SK-N-SH treated with all-trans-retinoic acid at 6 μM for 48 hours (cell line): ENCODE results near the gene ZDHHC9.

Source experiments
- ATAC-seq: fragments of 200-7000 bp; cut with Tn5 transposase; 3 replicates; pipeline ENCODE4 v1.9.1; 2020; ENCODE audit warnings: mild to moderate bottlenecking, moderate library complexity
- ARNTL ChIP-seq: fragments of 450-650 bp; formaldehyde crosslinking; IDR thresholded peaks from 2 replicates; pipeline ENCODE4 v1.5.0; 2020; ENCODE audit warnings: low read depth, mild to moderate bottlenecking, moderate library complexity, borderline replicate concordance
- BACH2 ChIP-seq: fragments of 250-450 bp; sonication (Bioruptor Pico); IDR thresholded peaks from 2 replicates; pipeline ENCODE4 v1.9.0; 2021; ENCODE audit warnings: mild to moderate bottlenecking, borderline replicate concordance
- CSDC2 ChIP-seq: fragments of 250-450 bp; sonication (Bioruptor Pico); IDR thresholded peaks from 2 replicates; pipeline ENCODE4 v1.5.0; 2020; ENCODE audit warnings: mild to moderate bottlenecking, moderate library complexity
- CSRNP3 ChIP-seq: fragments of 250-450 bp; sonication (Bioruptor Pico); IDR thresholded peaks from 2 replicates; pipeline ENCODE4 v1.5.1; 2021; ENCODE audit warnings: mild to moderate bottlenecking, moderate library complexity
- ESRRG ChIP-seq: fragments of 250-450 bp; sonication (Bioruptor Pico); IDR thresholded peaks from 2 replicates; pipeline ENCODE4 v1.6.1; 2021; ENCODE audit warnings: mild to moderate bottlenecking
- GLIS3 ChIP-seq: fragments of 250-450 bp; sonication (Bioruptor Pico); IDR thresholded peaks from 2 replicates; pipeline ENCODE4 v1.5.0; 2020; ENCODE audit warnings: mild to moderate bottlenecking, moderate library complexity
- ISL1 ChIP-seq: fragments of 250-450 bp; sonication (Bioruptor Pico); IDR thresholded peaks from 2 replicates; pipeline ENCODE4 v2.1.2; 2022; ENCODE audit warnings: mild to moderate bottlenecking, moderate library complexity
- OSR1 ChIP-seq: fragments of 250-450 bp; sonication (Bioruptor Pico); IDR thresholded peaks from 2 replicates; pipeline ENCODE4 v1.8.0; 2022; ENCODE audit warnings: moderate library complexity, mild to moderate bottlenecking, inconsistent platforms
- PPARA ChIP-seq: fragments of 250-450 bp; sonication (Bioruptor Pico); IDR thresholded peaks from 2 replicates; pipeline ENCODE4 v1.5.0; 2020; ENCODE audit warnings: mild to moderate bottlenecking, borderline replicate concordance
- RARB ChIP-seq: fragments of 250-450 bp; sonication (Bioruptor Pico); IDR thresholded peaks from 2 replicates; pipeline ENCODE4 v1.8.0; 2021; ENCODE audit warnings: mild to moderate bottlenecking, moderate library complexity
- SNAI2 ChIP-seq: fragments of 250-450 bp; sonication (Bioruptor Pico); IDR thresholded peaks from 2 replicates; pipeline ENCODE4 v1.5.0; 2020; ENCODE audit warnings: mild to moderate bottlenecking, moderate library complexity
- TCF4 ChIP-seq: fragments of 250-450 bp; sonication (Bioruptor Pico); IDR thresholded peaks from 2 replicates; pipeline ENCODE4 v1.8.0; 2021; ENCODE audit warnings: mild to moderate bottlenecking, moderate library complexity, borderline replicate concordance
- TOX ChIP-seq: fragments of 250-450 bp; sonication (Bioruptor Pico); IDR thresholded peaks from 2 replicates; pipeline ENCODE4 v1.8.0; 2021; ENCODE audit warnings: mild to moderate bottlenecking, moderate library complexity, borderline replicate concordance
- ZFP3 ChIP-seq: fragments of 250-450 bp; sonication (Bioruptor Pico); IDR thresholded peaks from 2 replicates; pipeline ENCODE4 v1.5.0; 2020; ENCODE audit warnings: mild to moderate bottlenecking, moderate library complexity
- ZFP30 ChIP-seq: fragments of 450-650 bp; formaldehyde crosslinking; IDR thresholded peaks from 2 replicates; pipeline ENCODE4 v1.5.0; 2022; ENCODE audit warnings: mild to moderate bottlenecking, moderate library complexity
- ZNF565 ChIP-seq: fragments of 450-650 bp; formaldehyde crosslinking; conservative IDR thresholded peaks from 2 replicates; pipeline ENCODE4 v1.5.0; 2020; ENCODE audit warnings: low read depth, mild to moderate bottlenecking, moderate library complexity
- ZNF70 ChIP-seq: fragments of 450-650 bp; formaldehyde crosslinking; IDR thresholded peaks from 2 replicates; pipeline ENCODE4 v1.5.0; 2020; ENCODE audit warnings: mild to moderate bottlenecking, moderate library complexity
- ZNF8 ChIP-seq: fragments of 450-650 bp; formaldehyde crosslinking; IDR thresholded peaks from 2 replicates; pipeline ENCODE4 v1.5.0; 2020; ENCODE audit warnings: mild to moderate bottlenecking, moderate library complexity
- TF ChIP-seq, protein P1 (sequence below): fragments of 250-450 bp; sonication (Bioruptor Pico); IDR thresholded peaks from 2 replicates; pipeline ENCODE4 v1.8.0; 2021; ENCODE audit warnings: low read depth, mild to moderate bottlenecking, moderate library complexity, borderline replicate concordance
- TF ChIP-seq, protein P2 (sequence below): fragments of 250-450 bp; sonication (Bioruptor Pico); IDR thresholded peaks from 2 replicates; pipeline ENCODE4 v1.5.0; 2020; ENCODE audit warnings: mild to moderate bottlenecking, moderate library complexity
- TF ChIP-seq, protein P3 (sequence below): fragments of 250-450 bp; sonication (Bioruptor Pico); IDR thresholded peaks from 2 replicates; pipeline ENCODE4 v1.5.1; 2020; ENCODE audit warnings: low read depth, mild to moderate bottlenecking, moderate library complexity
- TF ChIP-seq, protein P4 (sequence below): fragments of 250-450 bp; sonication (Bioruptor Pico); IDR thresholded peaks from 2 replicates; pipeline ENCODE4 v1.8.0; 2020; ENCODE audit warnings: mild to moderate bottlenecking, moderate library complexity, borderline replicate concordance

ZDHHC9 gene

DNA sequence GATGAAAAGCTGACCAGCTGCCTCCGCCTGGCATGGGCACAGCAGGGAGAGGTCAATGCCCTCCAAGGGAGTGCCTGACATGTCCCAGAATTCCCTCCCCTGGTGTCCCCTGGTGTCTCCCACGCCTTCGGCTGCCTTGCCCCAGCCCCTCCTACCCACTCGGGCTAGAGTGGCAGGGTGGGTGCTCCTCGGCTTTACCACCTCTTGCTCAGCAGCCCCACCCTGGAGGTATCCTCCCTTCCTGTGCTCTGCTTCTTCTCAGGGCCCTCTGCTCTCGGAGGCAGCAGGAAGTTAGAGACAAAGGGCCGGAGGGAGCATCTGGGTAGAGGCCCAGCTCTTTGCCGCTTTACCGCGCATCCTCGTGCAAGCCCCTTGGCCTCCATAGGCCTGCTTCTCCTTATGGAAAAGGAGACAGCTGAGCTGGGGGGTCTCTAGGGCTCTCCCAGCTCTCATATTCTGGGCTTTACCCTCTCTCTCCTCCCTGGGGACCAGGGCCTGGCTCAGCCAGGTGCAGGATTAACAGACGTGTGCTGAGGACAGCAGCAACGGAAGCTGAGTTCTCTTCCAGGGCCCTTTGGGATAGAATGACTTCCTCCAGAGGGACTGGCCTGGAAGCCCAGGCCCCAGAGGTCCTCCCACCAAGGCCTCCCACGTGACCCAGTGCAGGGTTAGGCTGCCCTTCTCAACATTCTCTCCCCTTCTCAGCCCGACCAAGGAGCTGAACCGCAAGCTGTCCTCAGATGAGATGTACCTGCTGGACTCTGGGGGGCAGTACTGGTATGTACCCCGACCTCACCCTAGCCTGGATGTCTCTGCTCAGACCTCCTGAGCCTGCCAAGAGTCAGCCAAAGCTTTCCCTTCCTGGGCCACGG, 87.7 kb downstream of the ZDHHC9 start:
- no peak for ATAC-seq
- no peak for TF ChIP-seq BACH2 (CRISPR knock-in tag)
- TF ChIP-seq, protein P1, sequence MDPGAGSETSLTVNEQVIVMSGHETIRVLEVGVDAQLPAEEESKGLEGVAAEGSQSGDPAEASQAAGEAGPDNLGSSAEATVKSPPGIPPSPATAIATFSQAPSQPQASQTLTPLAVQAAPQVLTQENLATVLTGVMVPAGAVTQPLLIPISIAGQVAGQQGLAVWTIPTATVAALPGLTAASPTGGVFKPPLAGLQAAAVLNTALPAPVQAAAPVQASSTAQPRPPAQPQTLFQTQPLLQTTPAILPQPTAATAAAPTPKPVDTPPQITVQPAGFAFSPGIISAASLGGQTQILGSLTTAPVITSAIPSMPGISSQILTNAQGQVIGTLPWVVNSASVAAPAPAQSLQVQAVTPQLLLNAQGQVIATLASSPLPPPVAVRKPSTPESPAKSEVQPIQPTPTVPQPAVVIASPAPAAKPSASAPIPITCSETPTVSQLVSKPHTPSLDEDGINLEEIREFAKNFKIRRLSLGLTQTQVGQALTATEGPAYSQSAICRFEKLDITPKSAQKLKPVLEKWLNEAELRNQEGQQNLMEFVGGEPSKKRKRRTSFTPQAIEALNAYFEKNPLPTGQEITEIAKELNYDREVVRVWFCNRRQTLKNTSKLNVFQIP (CRISPR knock-in tag), result no peak
- TF ChIP-seq ZNF8 (CRISPR knock-in tag), result no peak
- TF ChIP-seq ZNF565 (CRISPR knock-in tag), result no peak
- TF ChIP-seq ESRRG, result no peak
- no peak for TF ChIP-seq CSDC2
- no peak for TF ChIP-seq SNAI2
- TF ChIP-seq PPARA (CRISPR knock-in tag), result no peak
- TF ChIP-seq ZNF70 (CRISPR knock-in tag), result no peak
- no peak for TF ChIP-seq ISL1 (CRISPR knock-in tag)
- TF ChIP-seq ZFP3, result no peak
- TF ChIP-seq TOX (CRISPR knock-in tag), result no peak
- TF ChIP-seq TCF4, result no peak
- TF ChIP-seq, protein P2, sequence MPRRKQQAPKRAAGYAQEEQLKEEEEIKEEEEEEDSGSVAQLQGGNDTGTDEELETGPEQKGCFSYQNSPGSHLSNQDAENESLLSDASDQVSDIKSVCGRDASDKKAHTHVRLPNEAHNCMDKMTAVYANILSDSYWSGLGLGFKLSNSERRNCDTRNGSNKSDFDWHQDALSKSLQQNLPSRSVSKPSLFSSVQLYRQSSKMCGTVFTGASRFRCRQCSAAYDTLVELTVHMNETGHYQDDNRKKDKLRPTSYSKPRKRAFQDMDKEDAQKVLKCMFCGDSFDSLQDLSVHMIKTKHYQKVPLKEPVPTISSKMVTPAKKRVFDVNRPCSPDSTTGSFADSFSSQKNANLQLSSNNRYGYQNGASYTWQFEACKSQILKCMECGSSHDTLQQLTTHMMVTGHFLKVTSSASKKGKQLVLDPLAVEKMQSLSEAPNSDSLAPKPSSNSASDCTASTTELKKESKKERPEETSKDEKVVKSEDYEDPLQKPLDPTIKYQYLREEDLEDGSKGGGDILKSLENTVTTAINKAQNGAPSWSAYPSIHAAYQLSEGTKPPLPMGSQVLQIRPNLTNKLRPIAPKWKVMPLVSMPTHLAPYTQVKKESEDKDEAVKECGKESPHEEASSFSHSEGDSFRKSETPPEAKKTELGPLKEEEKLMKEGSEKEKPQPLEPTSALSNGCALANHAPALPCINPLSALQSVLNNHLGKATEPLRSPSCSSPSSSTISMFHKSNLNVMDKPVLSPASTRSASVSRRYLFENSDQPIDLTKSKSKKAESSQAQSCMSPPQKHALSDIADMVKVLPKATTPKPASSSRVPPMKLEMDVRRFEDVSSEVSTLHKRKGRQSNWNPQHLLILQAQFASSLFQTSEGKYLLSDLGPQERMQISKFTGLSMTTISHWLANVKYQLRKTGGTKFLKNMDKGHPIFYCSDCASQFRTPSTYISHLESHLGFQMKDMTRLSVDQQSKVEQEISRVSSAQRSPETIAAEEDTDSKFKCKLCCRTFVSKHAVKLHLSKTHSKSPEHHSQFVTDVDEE, result no peak
- TF ChIP-seq, protein P3, sequence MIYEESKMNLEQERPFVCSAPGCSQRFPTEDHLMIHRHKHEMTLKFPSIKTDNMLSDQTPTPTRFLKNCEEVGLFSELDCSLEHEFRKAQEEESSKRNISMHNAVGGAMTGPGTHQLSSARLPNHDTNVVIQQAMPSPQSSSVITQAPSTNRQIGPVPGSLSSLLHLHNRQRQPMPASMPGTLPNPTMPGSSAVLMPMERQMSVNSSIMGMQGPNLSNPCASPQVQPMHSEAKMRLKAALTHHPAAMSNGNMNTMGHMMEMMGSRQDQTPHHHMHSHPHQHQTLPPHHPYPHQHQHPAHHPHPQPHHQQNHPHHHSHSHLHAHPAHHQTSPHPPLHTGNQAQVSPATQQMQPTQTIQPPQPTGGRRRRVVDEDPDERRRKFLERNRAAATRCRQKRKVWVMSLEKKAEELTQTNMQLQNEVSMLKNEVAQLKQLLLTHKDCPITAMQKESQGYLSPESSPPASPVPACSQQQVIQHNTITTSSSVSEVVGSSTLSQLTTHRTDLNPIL (CRISPR knock-in tag), result no peak
- no peak for TF ChIP-seq RARB (CRISPR knock-in tag)
- TF ChIP-seq ARNTL (CRISPR knock-in tag), result no peak
- no peak for TF ChIP-seq ZFP30 (CRISPR knock-in tag)

DNA sequence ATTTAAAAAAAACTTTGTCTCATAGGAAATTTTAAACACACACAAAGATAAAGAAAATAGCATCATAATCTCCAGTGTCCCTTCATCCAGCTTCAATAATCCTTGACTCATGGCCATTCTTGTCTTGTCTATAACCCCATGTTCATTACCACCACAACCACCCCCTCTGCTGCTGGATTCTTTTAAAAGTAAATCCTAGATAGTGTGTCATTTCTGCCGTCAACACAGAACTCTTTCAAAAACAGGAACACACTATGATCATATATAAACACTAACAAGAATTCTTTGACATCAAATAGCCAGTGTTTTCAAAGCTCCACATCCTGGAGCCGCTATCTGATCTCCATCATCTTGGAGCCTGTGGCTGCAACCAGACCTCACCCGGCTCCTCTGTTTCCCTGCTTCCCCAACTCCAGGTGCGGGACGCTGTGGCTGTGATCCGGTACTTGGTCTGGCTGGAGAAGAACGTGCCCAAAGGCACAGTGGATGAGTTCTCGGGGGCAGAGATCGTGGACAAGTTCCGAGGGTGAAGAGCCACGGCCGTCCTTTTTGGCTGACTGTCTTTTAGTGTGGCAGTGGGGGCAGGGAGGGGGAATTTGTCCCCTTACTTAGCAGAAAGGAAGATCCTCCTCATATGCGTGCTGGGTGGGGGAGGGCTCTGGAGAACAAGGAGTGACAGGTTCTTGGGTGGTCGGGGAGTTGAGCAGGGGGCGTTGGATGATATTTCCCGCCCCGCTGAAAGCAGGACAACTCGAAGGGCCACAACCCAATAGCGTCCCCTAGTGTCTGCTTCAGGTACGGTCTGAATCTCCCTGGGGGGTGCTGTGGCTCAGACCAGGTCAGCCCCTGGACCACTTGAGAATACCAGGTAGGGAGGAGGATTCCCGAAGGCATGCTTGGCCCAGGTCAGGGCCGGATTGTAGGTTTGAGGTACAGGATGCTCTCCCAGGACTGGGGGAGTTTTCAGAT, 89.3 kb downstream of the ZDHHC9 start:
- TF ChIP-seq OSR1 (CRISPR knock-in tag) (no peak), RARB (CRISPR knock-in tag) (no peak), ZFP3 (no peak), ZFP30 (CRISPR knock-in tag) (no peak), CSDC2 (no peak), TCF4 (no peak), BACH2 (CRISPR knock-in tag) (no peak), ESRRG (no peak), ARNTL (CRISPR knock-in tag) (no peak), ZNF70 (CRISPR knock-in tag) (no peak), ZNF8 (CRISPR knock-in tag) (no peak), CSRNP3 (CRISPR knock-in tag) (no peak), PPARA (CRISPR knock-in tag) (no peak), ISL1 (CRISPR knock-in tag) (no peak), ZNF565 (CRISPR knock-in tag) (no peak), GLIS3 (no peak), SNAI2 (no peak)
- TF ChIP-seq, protein P3 (CRISPR knock-in tag), result no peak
- TF ChIP-seq, protein P4, sequence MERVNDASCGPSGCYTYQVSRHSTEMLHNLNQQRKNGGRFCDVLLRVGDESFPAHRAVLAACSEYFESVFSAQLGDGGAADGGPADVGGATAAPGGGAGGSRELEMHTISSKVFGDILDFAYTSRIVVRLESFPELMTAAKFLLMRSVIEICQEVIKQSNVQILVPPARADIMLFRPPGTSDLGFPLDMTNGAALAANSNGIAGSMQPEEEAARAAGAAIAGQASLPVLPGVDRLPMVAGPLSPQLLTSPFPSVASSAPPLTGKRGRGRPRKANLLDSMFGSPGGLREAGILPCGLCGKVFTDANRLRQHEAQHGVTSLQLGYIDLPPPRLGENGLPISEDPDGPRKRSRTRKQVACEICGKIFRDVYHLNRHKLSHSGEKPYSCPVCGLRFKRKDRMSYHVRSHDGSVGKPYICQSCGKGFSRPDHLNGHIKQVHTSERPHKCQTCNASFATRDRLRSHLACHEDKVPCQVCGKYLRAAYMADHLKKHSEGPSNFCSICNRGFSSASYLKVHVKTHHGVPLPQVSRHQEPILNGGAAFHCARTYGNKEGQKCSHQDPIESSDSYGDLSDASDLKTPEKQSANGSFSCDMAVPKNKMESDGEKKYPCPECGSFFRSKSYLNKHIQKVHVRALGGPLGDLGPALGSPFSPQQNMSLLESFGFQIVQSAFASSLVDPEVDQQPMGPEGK (CRISPR knock-in tag), result no peak
- TF ChIP-seq, protein P1 (CRISPR knock-in tag), result no peak
- TF ChIP-seq, all 23 proteins: peak for 0

More for the DNA sequence above, 89.3 kb downstream of the ZDHHC9 start:
- no peak for ATAC-seq
